ENCODE measurements around the gene KLHDC4.

DNA sequence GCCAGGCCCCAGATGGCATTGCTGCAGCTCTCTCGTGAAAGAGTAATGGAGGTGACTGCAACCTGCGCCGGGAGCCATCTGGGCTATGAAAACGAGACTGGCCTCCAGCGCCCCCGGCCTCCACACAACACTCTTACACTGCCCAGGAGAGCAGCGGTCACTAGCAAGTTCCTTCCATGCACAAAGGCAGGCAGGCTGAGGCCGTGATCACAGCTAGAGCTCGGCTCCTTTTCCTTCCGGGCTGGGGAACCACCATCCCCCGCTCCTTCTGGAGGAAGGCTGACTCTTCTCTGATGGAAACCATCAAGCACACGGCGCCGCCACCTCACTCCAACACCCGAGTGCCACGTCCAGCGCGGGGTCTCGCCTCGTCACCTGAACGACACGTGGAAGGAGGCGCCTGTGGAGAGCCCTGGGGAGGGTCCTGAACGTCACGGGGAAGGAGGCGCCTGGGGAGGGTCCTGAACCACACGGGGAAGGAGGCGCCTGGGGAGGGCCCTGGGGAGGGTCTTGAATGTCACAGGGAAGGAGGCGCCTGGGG lies 61.9 kb downstream of the KLHDC4 start:
- TF ChIP-seq POLR2AphosphoS5 (IDR thresholded peaks at IDR 0.05; ENCODE audit: low read depth) (no peak), CREB1 (CRISPR knock-in tag; IDR thresholded peaks at IDR 0.05; ENCODE audit: low read depth) (no peak), EZH2 (IDR thresholded peaks at IDR 0.05; ENCODE audit: low read depth, unreplicated experiment) (no peak)
- TF ChIP-seq, protein P1, sequence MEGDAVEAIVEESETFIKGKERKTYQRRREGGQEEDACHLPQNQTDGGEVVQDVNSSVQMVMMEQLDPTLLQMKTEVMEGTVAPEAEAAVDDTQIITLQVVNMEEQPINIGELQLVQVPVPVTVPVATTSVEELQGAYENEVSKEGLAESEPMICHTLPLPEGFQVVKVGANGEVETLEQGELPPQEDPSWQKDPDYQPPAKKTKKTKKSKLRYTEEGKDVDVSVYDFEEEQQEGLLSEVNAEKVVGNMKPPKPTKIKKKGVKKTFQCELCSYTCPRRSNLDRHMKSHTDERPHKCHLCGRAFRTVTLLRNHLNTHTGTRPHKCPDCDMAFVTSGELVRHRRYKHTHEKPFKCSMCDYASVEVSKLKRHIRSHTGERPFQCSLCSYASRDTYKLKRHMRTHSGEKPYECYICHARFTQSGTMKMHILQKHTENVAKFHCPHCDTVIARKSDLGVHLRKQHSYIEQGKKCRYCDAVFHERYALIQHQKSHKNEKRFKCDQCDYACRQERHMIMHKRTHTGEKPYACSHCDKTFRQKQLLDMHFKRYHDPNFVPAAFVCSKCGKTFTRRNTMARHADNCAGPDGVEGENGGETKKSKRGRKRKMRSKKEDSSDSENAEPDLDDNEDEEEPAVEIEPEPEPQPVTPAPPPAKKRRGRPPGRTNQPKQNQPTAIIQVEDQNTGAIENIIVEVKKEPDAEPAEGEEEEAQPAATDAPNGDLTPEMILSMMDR (conservative IDR thresholded peaks at IDR 0.05; ENCODE audit: low read depth in 2 of 2): no peak

Data from GM23338 (cell line).